Thoracic aorta (tissue), 2 donors: ENCODE results near the gene PAPLN. TPM values are rescaled to one million over a fixed set of nuclear protein-coding genes. Genes with fewer than 3 reads are reported as not detected.

Experiments
- ATAC-seq: fragments of 150-250 bp; one replicate; pipeline ENCODE4 v1.8.0; 2017; ENCODE audit warnings: low read depth; ENCODE audit not compliant: insufficient number of reproducible peaks, low FRiP score
- DNase-seq: peaks from one replicate; pipeline ENCODE4 v3.0.0-alpha.2; 2020; ENCODE audit warnings: low spot score
- H3K27ac ChIP-seq, 2 donors: fragments of 200-600 bp; sonication (generic); 1 replicate in 1 of 2; 2 replicates in 1 of 2; pipeline ENCODE4 v1.5.1; 2016; ENCODE audit warnings: mild to moderate bottlenecking in 2 of 2, moderate library complexity in 2 of 2
- H3K27me3 ChIP-seq: fragments of 200-600 bp; sonication (generic); replicated peaks from 2 replicates; pipeline ENCODE4 v1.6.0; 2016; ENCODE audit warnings: mild to moderate bottlenecking; ENCODE audit not compliant: insufficient read depth
- H3K36me3 ChIP-seq: fragments of 200-600 bp; sonication (generic); one replicate; pipeline ENCODE4 v1.5.1; 2016
- H3K4me1 ChIP-seq, 2 donors: fragments of 200-600 bp; sonication (generic); 1 replicate in 1 of 2; 2 replicates in 1 of 2; pipeline versions ENCODE4 v1.5.1 to v1.6.0; 2016; ENCODE audit warnings: low read depth in 2 of 2, mild to moderate bottlenecking in 1 of 2; ENCODE audit not compliant: control insufficient read depth in 1 of 2
- H3K4me3 ChIP-seq: fragments of 200-600 bp; sonication (generic); 2 replicates; pipeline ENCODE4 v1.5.1; 2016; ENCODE audit warnings: mild to moderate bottlenecking
- H3K9me3 ChIP-seq: fragments of 200-600 bp; sonication (generic); 2 replicates; pipeline ENCODE4 v1.5.1; 2016
- CTCF ChIP-seq: fragments of 200-600 bp; sonication (generic); IDR thresholded peaks from one replicate; pipeline ENCODE4 v1.5.1; 2019; ENCODE audit warnings: antibody characterized with exemption
- total RNA-seq, 2 donors: library from RNA; depleted of rRNA; stranded (reverse); fragments of >200 nt; gene quantifications; one replicate each; pipeline versions ENCODE4 v1.1.0 to v1.2.3, GENCODE V29; 2016

PAPLN gene
- total RNA-seq, 2 donors from 2014 or later: 10.0 to 10.2 TPM

- Histone ChIP-seq H3K4me1 (peaks cover 3 to 16% of the 10 kb centered on the region in 2 donors), H3K36me3 (no peaks in the 10 kb centered on the region), H3K9me3 (no peaks in the 10 kb centered on the region), H3K4me3 (no peak overlapping the region), H3K27ac (no peak overlapping the region), H3K27me3 (no peaks in the 10 kb centered on the region)
- DNase-seq (no peak), ATAC-seq (no peak)
- TF ChIP-seq CTCF: no peak
Observed at GRCh38 chr14:73267474-73267873, 30.2 kb downstream of the PAPLN start.

GRCh38 chr14:73269729-73270531, 32.6 kb downstream of the PAPLN start:
- Histone ChIP-seq H3K4me3 (peak overlapping the region; percentile 72), H3K27ac (peak overlapping the region; percentile 33 to 65), H3K4me1 (peaks cover 3 to 16% of the 10 kb centered on the region in 2 donors), H3K36me3 (peaks cover 9% of the 10 kb centered on the region), H3K9me3 (no peaks in the 10 kb centered on the region), H3K27me3 (no peaks in the 10 kb centered on the region)
- no peak for ATAC-seq
- DNase-seq: no peak
- TF ChIP-seq CTCF: no peak

GRCh38 chr14:73272393-73272792, 35.1 kb downstream of the PAPLN start:
- ATAC-seq: no peak
- no peak overlapping the region for H3K27ac ChIP-seq

GRCh38 chr14:73273799-73274198, 36.5 kb downstream of the PAPLN start:
- H3K27me3 ChIP-seq: no peaks in the 10 kb centered on the region
- H3K9me3 ChIP-seq: no peaks in the 10 kb centered on the region
- no peak for TF ChIP-seq CTCF
- H3K4me3 ChIP-seq: no peak overlapping the region
- DNase-seq: no peak
- peaks cover 21% of the 10 kb centered on the region for H3K36me3 ChIP-seq
- ATAC-seq: no peak
- H3K4me1 ChIP-seq: peaks cover 3 to 16% of the 10 kb centered on the region in 2 donors
- no peak overlapping the region for H3K27ac ChIP-seq

More at GRCh38 chr14:73272393-73272792, 35.1 kb downstream of the PAPLN start:
- TF ChIP-seq CTCF: no peak
- peaks cover 3 to 16% of the 10 kb centered on the region in 2 donors for H3K4me1 ChIP-seq
- DNase-seq: no peak
- H3K27me3 ChIP-seq: no peaks in the 10 kb centered on the region
- H3K9me3 ChIP-seq: no peaks in the 10 kb centered on the region
- no peak overlapping the region for H3K4me3 ChIP-seq
- H3K36me3 ChIP-seq: peaks cover 19% of the 10 kb centered on the region

GRCh38 chr14:73276836-73277235, 39.5 kb downstream of the PAPLN start:
- Histone ChIP-seq H3K27me3 (no peaks in the 10 kb centered on the region), H3K4me3 (no peak overlapping the region), H3K4me1 (no peaks in the 10 kb centered on the region), H3K27ac (no peak overlapping the region), H3K36me3 (peaks cover 21% of the 10 kb centered on the region), H3K9me3 (no peaks in the 10 kb centered on the region)
- no peak for DNase-seq
- no peak for ATAC-seq
- TF ChIP-seq CTCF: no peak
